ENCODE measurements around the gene PDZRN3.

PDZRN3 gene

DNA sequence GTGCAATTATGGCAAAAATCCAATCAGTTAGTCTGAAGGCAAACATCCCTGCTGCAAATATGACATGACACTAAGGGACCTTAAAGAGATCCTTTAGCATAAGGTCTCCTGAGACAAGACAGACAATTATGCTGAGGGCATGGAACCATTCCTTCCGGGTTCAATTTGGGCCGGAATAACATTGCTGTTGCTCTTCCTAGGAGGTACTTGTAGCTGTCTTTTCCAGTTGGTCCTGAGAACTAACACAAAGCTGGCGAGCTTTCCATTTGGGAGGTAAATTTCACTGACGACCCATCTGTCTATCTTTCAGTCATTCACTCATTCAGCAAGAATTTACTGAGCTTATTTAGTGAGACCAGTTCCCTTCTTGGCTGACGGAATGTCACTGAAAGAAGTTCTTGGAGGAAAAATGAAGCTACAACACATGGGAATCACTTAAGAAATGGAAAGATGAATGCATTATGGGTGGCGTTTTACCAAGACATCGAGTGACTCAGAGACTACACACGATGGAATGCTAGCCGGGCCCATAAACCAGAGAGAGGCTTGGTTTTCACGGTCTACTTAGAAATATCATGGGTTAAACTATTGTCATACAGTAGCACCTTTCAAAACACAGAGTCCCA lies 215.5 kb downstream of the PDZRN3 start:
- no peak for DNase-seq

DNA sequence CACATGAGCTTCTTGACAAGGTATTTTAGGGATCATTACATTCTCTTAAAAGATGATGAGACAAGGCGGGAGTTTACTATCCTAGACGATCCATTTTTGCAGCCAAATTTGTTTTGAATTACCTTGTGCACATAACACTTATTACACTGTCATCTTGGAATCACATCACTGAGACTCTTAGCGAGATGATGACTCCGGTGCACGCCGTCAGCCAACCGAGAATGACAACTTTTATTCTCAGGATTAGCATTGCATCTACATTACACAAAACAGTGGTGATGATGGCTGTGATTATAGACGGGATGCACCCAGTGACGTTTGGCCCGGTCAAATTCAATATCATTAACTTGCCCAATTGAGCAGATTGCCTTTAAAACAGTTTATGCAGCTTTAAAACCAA lies 216.1 kb downstream of the PDZRN3 start:
- no peak for DNase-seq

DNA sequence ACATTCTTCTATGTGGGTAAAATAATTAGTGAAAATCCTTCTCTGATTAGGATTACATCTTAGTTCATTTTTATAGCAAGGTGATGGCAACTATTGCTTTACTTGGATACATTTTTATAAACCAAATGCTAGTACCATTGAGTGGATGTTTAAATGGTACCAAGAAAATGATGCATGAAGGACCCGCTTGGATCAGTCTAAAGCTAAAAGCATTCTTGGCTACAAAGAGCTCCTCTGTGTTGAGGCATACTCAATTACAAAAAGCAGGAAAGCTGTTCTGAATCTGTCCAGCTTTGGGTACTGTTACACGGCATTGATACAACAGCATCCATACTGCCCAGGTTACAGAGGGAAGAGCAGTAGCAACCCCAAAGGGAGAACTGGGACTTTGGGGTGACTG lies 217.2 kb downstream of the PDZRN3 start:
- DNase-seq: no peak

DNA sequence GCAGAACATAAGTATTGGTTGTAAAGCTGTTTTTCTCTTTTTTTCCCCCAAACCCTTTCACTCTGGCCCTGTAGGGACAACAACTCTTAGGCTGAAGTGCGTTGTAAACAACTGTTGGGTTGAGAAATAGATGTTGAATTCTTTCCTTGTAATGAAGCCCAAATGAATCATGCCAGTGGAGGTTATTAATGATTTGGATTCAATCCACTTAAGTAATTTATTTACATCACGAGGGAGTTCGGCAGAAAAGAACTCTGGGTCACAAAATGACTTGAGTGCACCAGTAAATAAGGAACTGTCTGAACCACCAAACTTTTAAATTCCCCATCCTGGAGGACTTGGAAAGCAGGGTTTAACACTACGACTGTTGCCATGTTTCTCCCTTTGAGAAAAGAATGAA lies 218.9 kb downstream of the PDZRN3 start:
- DNase-seq: no peak

DNA sequence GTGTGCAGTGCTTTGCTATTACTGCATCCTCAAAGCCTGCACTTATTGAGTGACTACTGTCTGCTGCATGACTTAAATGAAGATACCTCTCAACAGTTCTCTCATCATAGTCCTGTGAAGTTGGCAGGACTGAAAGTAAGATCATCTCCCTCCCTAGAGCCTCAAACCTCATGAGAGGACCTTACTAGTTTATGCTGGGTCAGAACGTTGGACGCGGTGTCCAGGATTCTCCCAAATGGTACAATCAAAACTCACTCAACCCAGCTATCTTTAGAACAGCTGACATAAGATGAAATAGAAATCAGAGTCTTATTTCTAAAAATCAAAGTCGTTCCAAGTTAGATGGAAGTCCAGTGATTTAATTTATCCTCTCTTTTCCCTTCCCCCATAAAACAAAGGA lies 219.7 kb downstream of the PDZRN3 start:
- no peak for DNase-seq

DNA sequence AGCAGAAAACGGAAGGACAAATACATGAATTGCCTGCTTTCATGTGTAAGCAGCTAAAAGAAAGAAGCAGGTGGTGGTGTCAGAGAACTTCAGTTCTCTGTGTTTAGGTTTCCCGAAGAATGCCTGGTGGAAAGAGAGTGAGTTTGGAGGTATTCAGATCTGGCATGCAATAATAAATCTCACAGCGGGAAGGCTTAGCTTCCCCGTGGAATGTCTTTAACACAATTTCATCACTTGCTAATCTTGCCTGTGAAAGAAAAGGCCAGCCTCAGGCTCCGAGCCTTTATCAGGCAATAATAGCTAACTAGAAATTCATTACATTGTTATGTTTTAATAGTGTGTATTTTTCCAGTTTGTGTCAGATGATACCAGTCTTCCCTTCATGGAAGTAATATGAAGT lies 220.3 kb downstream of the PDZRN3 start:
- DNase-seq: no peak

DNA sequence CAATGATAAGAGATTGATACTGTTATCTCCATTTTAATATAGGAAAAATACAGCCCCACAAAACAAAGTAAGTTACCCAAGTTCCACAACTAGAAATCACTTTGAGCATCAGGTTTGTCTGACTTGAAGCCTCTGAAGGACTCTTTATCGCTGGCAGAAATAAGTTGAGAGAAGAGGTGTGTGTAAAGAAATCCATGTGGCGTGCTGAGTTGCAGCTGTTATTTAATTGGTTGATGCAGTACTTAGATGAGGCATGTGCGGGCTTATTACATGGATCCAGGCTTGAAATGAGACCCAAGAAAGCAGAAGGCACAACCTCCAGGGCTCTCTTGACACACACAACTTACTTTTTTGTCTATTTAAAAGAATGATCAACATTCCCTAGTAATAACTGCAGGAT lies 221.3 kb downstream of the PDZRN3 start:
- DNase-seq: no peak

DNA sequence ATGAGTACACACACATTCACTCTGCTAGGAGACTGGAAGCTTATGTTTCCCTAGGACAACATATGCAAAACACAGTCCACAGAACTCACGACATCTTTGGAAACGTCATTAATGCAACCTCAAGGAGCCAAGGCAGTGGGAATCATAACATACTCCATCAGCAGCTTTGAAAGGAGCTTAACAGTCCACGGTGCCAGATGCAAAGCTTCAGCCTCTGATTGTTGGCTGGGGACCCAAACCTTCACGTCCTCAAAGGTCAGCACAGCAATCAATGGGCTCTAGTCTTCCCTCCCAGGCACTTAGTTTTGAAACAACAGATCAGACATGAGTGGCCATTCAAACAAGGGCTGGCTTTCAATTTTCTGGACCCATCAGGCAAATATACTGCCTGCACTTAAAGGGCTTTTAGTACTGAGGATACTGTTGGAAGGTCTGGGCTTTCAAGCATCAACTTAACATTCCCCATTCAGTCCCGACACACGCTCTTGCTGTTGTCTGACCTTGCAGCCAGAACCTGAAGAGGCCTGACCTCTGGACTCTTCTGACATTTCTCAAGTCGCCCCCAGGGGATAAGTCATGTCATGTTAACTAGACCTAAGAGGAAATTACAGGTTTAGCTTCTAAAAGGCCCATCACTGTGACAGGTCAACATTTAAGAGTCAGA lies 223.0 kb downstream of the PDZRN3 start:
- DNase-seq: no peak

DNA sequence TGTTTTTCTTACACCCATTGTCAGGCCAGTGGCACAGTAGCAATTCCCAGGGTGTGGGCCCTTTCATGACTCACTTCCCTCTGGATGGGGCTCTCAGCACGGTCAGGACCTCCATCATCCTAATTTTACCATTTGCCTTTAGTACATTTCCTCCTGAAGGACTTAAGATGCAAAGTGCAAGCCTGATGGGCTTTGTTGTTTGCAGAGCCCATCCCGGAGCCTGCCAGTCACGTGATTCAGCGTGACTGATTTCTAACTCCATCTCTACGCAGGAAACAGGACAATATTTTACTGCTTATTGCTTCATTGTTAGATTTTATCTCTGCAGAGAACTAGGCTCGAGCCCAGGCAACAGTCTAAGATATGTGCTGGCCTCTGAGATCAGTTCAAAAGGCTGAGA lies 223.7 kb downstream of the PDZRN3 start:
- no peak for DNase-seq

DNA sequence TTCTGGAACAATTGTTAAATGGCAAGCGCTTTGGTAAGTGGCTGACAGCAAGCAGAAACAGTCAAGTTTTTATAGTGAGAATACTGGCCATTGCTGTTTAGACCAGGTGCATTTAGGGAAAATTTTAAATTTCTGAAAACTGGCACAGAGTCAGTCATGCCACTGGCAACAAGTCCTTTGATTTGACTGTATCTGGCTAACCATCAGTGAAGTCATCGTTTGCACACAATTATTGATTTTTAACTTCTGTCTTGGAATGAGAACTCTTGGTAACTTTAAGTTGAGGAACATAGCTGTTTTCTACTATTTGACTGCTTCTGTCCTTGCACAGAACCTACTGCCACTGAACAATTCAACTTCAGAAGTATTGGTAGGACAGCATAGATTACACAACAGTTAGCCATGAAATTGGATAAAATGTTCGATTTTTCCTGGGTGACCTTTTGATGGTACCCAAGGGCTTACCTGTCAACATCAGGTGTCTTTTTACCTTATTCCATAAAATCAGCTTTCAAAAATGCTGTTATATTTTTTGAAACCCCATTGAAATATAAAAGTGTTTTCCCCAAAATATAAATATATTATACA lies 225.0 kb downstream of the PDZRN3 start:
- no peak for DNase-seq

DNA sequence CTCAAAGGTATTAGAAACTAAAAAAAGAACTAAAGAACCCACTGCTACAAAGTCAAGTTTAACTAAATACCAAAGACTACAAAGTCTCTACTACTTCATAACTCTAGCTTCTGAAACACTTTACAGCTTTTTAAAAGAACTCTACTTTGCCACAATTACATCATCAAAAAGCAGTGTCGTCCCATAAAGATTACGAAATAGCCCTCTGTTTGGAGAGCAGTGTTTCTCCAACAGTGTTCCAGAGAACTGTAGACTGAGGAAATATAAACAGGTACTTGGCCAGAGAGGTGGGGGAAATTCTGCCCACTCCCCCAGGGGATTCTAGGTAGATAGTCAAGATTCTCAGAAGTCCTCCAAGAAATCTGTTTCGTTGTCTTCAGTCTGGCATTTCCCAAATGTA lies 225.6 kb downstream of the PDZRN3 start:
- no peak for DNase-seq

DNA sequence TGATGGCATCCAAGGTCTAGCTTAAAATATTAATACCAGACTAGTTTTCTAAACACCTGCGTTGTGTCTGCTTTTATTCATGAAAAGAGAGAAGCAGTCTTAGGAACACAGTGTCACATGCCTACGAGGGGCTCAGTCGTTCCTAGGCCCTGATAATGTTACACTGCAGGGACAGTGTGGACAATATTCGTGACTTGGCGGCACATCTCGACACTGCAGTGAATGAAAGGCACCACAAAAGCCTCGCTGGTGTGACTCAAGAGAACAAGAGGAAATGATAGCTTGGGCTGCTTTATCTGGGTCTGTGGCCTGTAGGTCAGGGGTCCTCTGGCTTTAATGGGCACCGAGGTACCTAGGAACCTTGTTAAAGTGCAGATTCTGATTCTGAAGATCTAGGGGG lies 226.7 kb downstream of the PDZRN3 start:
- no peak for DNase-seq

DNA sequence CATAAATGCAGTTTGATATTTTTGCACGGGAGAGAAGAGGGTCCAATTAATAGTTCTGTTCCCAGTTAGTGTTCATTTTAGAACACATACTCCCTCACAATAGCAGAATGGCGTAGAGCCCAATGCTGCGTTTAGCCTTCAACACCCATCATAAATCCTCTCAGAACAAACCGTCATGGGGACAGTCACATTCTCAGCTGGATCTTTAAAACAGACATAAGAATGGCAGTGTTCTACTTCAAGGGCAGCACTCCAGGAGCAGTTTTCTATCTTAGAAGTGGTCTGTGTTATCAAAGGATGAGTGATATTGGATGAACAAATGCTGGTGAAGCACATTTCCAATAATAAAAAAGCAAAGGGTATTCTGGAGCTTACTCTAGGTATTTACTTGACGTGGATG lies 230.5 kb downstream of the PDZRN3 start:
- no peak for DNase-seq

DNA sequence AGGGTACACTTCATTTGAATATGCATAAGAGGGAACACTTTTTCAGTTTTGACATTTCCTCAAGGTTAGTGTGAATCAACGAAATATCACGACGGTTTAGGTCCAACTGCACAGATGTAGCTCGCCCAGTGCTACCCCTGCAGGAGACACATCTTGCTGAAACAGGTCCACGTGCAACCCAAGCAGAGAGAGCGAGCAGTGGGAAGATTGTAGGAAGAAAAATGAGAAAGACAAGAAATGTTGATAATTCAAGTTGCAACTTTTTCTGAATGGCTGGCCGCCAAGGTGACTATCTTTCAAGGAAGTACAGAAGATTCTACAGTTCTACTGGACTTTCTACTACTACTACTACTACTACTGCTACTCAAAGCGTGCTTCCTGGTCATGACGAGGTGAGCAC lies 231.7 kb downstream of the PDZRN3 start:
- no peak for DNase-seq

DNA sequence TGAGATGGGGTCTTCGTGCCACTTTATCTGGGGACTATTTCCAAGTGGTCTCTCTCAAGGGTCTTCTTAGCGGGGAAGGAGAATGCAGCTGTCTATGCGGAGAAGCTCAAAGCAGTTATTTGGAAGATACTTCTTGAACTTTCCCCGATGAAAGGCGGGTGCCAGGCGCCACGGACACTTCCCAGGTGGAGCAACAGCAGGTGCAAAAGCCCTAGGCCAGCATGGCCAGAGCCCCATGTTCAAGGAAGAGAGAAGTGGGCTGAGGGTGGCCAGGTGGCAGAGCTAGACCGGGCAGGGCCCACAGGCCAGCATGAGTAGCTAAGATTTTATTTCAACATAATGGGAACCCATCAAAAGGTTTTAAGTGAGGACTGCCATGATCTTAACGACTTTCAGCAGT lies 232.8 kb downstream of the PDZRN3 start:
- no peak for DNase-seq

DNA sequence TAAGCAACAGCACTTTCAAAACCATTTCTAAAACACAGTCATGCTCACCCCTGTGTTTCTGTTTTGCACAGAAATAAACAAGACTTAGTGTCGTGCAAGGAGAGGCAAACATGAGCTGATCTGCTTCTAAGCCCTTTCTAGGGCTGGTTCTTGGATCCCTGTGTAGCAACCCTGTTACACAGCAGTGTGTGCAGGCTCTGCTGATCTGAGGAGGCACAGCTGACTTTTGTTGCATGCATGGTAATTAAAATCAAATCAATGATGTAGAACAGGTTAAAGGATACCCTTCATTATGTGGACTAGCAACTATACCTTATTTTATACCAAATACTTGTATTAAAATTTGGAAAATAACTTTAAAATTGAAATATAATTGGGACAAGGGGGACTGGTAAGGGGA lies 234.8 kb downstream of the PDZRN3 start:
- no peak for DNase-seq

DNA sequence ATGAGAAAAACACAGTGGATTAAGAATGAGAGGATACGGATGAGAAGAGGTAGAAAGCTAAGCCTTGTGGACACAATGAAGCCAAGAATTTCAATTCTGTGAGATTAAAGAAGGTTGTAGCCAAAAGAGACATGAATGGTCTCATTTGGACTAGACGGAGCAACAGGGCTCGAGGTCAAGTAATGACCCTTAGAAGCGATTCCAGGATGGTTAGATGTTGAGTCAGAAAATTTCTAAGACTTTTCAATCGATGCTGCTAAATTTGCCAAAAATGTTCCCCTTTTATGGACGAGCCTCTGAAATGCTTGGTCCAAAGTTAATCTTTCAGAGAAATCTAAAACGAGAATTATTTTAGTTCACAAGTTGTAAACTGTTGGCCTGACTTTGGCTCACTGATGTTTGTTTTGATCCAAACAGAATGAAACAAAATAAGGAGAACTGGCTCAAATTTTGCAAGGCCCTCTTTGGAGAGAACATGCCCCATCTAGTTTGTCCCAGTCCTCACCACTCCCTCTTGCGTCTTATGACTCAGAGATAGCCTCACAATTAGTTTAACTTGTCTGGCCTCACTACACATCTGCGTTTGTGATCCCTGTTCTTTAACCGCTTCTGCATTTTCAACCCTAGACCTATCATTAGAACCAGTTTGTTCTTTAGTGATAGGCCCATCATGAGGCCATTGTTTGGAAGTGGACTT lies 235.5 kb downstream of the PDZRN3 start:
- DNase-seq: no peak

DNA sequence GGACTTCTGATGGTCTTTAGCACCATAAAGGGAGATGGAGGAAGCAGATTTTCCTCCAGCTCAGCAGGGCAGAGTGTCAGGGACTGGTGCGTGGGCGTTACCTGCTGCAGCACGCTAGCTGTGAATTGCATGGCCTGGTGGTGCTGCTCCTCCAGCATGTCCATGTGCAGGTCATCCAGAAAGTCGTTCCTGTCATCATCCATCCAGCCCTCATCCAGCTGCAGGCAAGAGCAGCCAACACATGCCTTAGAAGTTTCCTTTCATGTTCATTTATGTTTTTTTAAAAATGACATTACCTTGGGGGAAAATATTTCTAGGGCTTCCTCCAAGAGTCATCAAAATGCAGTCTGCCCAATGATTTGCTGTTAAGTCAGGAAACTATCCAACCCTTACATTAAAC lies 239.2 kb downstream of the PDZRN3 start:
- DNase-seq: no peak

DNA sequence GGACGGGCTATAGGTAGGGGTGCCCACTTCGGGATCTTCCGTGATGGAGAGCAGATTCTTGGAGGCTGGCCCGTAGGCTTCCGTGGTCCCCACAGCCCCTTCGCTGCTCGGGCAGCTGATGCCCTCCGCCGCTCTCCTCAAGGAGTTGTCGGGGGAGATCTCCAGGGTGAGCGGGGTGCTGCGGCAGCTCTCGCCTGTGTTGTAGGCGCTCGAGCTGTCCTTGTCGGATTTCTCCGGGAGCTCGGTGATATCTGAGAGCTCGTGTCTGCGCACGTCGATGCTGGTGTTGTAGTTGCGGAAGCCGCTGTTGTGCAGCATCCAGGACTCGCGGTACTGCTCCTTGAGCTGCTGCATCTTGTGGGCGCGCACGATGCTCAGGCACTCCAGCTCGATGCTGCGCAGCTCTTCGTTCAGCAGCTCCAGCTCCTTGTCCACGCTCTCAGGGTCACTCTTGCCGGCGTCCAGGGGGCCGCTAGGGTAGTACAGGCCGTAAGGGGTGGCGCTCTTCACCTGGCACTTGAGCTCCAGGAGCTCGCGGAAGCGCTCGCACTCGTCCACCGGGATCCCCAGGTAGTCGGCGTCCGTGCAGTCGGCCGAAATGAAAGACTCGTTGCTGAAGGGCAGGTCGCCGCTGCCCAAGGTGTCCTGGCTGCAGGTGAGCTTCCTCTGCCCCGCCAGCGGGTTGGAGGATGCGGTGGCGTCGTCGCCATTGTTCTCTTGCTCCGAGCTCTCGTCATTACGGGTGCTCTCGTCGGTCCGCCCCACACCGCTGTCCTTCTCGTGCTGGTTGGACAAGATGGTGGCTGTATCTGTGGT lies 240.4 kb downstream of the PDZRN3 start:
- no peak for DNase-seq

DNA sequence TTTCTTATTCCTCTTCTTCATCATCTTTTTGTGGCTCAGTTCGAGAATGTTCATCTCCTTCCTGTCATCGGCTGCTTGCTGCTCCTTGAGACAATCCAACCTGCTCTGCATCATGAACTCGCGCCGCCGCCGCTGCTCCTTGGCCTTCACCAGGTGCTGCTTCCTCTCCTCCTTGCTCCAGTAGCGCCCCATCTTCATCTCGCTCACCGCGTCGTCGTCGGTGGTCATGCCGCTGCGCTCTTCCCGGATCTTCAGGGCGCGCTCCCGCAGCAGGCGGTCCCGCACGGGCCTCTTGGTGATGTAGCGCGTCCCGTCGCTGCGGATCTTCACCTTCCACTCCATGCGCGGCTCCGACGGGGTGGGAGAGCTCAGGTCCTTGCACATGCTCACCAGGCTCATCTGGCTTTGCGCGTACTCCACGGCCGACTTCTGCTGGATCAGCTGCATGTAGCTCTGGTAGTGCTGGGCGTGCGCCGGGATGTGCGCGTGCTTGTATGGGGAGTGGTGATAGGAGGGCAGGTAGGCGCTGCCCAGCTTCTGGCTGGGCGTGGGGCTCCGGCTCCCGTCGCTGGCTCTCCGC lies 241.2 kb downstream of the PDZRN3 start:
- no peak for DNase-seq

DNA sequence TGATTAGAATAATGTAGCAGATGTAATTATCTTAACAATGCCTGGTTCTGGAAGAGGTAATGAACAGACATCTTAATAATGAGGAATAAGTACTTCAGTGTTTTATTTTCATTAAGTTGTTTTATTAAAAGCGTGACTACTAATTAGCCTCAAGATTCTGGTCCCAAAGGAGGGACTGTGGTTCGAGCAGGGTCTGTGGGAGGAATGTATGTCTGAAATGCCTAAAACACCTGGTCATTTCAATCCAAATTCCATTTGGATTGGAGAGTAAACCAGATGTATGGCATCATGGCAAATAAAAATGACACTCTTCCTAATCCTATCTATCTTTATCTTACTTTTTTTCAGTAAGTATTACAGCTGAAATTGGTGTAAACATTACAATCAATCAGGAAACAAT lies 243.2 kb downstream of the PDZRN3 start:
- no peak for DNase-seq

DNA sequence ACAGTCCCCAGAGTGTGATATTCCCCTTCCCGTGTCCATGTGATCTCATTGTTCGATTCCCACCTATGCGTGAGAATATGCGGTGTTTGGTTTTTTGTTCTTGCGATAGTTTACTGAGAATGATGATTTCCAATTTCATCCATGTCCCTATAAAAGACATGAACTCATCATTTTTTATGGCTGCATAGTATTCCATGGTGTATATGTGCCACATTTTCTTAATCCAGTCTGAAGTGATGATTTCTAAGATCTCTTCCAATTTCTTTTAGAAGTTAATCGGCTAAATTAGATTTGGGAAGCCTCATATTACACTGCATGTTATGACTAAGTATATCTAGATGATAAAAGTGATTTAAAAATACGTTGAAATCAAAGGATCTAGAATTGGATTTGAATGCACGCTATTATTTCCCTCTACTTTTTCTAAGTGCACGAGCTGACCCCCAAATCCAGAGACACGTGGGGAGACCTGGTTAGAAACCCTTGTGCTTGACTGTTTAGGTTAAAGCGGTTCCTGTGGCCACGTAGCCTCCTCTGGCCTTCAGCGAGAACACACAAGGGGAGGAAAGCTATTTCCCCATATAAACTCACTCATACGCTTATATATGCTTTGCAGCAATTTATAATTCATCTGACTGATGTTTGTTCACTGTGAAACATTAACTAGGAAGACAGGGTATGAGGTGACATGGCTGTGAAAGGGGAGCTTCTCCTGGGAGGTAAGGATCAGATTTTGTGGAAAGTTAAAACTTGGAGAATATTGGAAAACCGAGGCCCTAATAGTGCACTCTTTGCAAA lies 243.8 kb downstream of the PDZRN3 start:
- no peak for DNase-seq

Measured in CD4-positive, alpha-beta T cell treated with Interleukin-10 for 1 hour (primary cell).